Stimulated activated CD8-positive, alpha-beta memory T cell treated with anti-CD3 and anti-CD28 coated beads, Interleukin-7, amount 100 ng/mL, for 1 hour (primary cell): ENCODE data around the gene RAMP1.
A peak's percentile ranks its signal among the peaks of the same experiment; 100 is the strongest.
"Not testable (repeated sequence)": the region's sequence is repeated elsewhere in the genome, so short reads cannot be mapped to it uniquely, and the experiment has no call there.

Source experiments
- DNase-seq, 2 donors: peaks; one replicate each; pipeline ENCODE4 v3.0.0-alpha.2; 2020; ENCODE audit warnings: low read depth in 2 of 2

RAMP1 gene

GRCh38 chr2:237859533-237860272, at the start of gene RAMP1:
RAMP1 (plus strand) TSS chr2:237859623; CDS start chr2:237859676, 53 bp downstream.
- DNase-seq = no peak

DNA sequence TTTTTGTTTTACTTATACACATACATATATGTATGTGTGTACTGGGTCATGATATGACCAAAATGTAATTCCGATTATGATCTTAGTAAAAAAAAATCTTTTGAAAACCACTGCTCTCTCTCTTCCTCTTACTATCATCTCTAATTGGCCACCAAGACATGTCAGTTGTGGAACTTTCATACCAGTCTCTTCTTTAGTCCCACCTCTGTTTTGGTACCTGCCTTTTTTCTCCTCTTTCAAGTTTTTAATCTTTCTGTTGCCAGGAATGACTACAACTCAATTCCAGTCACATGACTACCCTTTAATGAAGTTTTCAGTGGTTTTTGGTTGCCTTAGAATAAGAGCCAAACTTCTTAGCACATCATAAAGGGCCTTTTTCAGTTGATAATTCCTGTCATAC, 43.8 kb upstream of the RAMP1 start:
- DNase-seq = no peak

DNA sequence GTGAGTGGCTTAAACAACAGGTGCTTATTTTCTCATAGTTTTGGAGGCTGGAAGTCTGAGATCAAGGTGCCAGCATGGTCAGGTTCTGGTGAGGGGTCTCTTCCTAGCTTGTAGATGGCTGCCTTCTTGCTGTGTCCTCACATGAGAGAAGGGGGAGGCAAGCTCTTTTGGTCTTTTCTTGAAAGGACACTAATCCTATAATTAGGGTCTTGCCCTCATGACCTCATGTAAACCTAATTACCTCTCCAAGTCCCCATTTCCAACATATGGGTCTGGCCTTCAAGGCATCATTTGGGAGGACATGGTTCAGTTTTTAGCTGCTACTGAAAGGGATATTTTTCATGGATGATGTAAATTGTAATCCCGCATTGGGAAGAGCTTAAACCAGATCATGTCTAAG, 42.9 kb upstream of the RAMP1 start:
- DNase-seq = no peak

- no peak for DNase-seq
Measured at GRCh38 chr2:237818066-237818473, 41.4 kb upstream of the RAMP1 start.

DNA sequence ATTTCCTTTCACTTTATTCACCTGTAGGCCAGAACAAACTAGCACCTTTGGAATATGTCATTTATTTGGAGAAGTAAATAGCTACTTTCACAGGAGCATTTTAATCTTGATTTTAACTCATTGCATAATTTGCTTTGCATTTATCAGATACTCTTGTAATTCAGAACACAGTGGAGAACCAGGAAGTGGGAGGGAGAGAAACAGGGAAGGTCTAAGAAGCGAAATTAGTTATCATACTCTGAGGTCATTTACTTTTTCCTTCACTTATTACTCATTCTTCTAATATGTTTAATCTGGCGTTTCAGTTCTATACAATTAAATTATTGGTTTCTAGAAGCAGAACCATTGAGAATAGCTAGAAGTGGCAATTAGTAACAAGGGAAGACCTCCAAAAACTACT, 40.2 kb upstream of the RAMP1 start:
- no peak for DNase-seq

- DNase-seq = no peak
Measured at GRCh38 chr2:237820421-237820820, 39.0 kb upstream of the RAMP1 start.

DNA sequence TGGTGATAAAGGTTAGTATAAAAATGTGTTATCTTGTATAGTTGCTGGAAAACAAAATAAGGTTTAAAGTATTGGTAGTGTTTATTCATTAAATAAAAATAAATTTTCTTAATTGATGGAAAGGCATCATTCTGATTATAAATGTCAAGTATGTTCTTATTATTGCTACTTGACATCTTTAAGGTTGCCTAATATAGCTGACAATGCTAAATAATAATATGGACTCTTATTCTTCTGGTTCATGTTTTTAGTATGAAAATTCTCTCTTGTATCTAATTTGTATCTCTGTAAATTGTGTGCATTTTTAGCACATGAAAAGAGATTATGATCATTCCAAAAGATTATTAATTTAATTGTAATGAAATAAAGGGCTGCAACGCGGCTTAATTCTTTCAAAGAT, 35.9 kb upstream of the RAMP1 start:
- no peak for DNase-seq

- no peak for DNase-seq
Measured at GRCh38 chr2:237824085-237824484, 35.3 kb upstream of the RAMP1 start.

DNA sequence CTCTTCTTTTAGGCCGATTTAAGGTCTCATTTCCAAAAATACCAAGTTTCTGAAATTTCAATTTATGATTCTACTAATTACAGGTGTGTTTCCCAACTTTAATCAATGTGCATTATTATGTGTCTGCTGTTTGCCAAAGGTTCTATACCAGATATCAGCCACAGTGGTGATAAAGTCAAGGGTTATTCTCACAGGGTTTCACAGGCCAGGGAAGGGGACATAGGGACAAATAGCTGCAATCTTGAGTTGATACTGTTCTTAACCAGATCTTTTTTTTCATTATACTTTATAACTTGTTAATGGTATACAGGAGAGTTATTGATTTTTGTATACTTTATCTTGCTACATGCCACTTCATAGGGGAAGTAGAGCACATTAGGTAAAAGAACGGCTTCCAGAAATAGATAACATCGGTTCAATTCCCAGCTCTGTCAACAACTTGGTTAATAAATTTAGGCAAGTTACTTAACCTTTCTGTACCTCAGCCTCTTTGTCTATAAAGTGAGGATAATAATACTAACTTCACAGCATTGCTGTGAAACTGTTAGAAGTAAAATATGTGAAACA, 31.9 kb upstream of the RAMP1 start:
- no peak for DNase-seq

DNA sequence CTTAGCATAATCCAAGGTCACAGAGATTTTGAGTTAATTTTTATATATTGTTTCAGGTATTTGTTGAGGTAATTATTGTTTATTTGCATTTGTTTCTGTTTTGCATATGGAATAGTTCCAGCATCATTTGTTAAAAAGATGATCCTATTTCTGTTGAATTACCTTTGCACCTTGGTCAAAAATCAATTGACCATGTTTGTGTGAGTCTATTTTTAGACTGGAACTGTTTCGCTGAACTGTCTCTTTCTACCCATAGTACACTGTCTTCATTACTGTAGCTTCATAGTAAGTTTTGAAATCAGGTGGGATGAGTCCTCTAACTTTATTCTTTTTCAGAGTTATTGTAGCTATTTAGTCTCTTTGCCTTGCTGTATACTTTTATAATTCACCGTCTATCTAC, 28.9 kb upstream of the RAMP1 start:
- DNase-seq = no peak

GRCh38 chr2:237833546-237833945, 25.9 kb upstream of the RAMP1 start:
- DNase-seq = no peak

DNA sequence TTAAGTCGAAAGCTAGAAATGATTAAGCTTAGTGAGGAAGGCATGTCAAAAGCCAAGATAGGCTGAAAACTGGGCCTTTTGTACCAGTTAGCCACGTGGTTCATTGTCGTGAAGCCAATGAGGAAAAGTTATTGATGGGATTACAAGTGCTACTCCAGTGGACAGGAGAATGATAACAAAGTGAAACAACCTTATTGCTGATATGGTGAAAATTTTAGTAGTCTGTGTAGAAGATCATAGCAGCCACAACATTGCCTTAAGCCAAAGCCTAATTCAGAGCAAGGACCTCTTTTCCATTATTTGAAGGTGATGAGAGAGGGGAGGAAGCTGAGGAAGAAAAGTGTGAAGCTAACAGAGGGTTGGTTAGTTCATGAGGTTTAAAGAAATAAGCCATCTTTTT, 24.1 kb upstream of the RAMP1 start:
- no peak for DNase-seq

DNA sequence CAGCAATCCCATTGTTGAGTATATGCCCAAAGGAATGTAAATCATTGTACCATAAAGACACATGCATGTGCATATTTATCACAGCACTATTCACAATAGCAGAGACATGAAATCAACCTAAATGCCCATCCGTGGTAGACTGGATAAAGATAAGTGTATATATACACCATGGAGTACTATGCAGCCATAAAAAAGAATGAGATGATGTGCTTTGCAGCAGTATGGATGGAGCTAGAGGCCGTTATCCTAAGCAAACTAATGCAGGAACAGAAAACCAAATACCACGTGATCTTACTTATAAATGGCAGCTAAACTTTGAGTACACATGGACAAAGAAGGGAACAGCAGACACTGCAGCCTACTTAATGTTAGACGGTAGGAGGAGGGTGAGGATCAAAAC, 18.4 kb upstream of the RAMP1 start:
- DNase-seq = no peak

DNA sequence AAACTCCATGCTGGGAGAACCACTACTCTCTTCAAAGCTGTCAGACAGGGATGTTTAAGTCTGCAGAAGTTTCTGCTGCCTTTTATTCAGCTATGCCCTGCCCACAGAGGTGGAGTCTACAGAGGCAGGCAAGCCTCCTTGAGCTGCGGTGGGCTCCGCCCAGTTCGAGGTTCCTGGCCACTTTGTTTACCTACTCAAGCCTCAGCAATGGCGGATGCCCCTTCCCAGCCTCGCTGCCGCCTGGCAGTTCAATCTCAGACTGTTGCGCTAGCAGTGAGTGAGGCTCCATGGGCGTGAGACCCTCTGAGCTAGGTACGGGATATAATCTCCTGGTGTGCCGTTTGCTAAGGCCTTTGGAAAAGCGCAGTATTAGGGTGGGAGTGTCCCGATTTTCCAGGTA, 10.5 kb upstream of the RAMP1 start:
- DNase-seq = not testable (repeated sequence)

GRCh38 chr2:237854295-237854694, 5.1 kb upstream of the RAMP1 start:
- no peak for DNase-seq

GRCh38 chr2:237857791-237858190, 1.6 kb upstream of the RAMP1 start:
- DNase-seq = no peak

DNA sequence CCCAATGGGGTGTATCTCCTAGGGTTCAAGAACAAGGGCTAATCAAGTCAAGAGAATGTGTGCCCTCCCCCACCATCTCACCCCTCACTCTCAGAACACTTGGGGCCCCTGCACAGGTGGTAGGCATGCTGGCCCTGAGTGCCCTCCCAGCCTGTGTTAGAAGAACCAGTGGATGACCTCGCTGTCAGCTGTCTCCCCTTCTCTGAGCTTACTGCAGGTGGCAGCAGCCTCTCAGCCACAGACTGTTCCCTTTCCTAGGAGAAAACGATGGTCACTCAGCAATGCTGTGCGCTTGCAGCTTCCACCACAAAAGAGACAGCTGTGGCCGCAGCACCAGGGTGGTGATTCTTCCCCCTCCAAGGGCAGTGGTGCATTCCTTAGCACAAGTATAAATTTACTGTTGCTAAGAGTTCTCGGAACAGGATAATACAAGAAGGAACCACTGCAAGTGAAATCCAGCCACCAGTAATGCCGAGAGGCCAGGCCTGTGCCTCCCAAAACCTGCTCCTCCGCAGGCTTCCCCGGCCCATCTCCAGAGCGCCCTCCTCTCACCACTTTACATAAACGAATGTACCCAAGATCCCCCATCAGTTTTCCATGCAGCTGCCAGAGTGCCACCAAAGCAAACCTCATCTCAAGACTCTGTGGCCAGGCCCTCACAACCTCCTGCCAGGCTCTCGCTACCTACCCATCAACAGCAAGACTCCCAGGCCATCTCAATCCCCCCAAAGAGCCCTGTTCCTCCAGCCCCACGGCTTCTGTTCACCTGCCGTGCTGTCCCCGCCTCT, 935 bp upstream of the RAMP1 start:
- DNase-seq = peak; percentile 11 to 14

GRCh38 chr2:237859082-237859433, 365 bp upstream of the RAMP1 start:
- no peak for DNase-seq

GRCh38 chr2:237860273-237860935, 981 bp downstream of the RAMP1 start:
- DNase-seq = no peak

DNA sequence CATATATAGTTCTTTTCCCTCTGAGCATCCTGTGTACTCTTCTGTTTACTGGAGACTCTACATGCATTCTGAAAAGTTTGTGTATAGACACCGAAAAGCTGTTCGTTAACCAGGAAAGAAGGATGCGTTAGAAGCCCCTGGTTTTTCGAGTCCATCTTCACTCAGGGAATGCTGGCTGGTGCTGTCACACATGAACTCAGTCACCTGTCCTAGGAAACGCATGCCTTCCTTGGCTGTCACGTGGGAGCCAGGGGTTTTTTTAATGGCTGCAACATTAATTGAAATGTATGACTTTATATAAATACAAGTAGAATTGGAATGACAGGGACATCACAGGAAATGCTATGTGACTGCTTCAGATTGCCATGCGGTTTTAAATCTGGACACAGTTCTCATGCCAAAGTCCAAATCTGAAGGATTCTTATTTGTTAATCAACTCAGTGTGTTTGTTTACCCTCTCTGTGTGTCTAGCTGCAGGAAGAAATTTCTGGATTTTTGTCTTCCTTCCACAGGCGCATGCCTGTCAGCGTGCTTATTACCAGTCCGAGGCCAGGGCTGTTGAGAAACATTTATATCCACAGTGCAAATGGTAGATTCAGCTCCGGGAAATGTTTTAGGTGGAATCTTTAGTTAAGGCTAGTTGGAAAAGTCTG, 2.6 kb downstream of the RAMP1 start:
- DNase-seq = no peak

DNA sequence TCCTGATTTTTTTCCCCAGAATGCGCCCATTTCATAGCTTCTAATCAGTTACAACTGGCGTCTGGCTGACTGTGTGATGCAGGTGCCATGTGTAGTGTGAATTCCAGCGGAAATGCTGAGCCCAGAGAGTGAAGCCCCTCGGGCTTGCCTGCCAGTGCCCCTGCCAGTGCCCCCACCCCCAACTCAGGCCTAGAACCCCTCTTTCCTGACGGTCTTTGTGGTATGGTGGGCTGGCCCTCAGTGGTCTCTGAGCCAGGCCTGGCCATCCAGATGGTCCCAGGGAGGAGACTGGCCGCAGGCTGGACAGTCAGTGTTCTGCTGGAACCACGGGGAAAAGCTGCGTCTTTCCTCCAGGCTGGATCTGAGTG, 3.1 kb downstream of the RAMP1 start:
- no peak for DNase-seq

DNA sequence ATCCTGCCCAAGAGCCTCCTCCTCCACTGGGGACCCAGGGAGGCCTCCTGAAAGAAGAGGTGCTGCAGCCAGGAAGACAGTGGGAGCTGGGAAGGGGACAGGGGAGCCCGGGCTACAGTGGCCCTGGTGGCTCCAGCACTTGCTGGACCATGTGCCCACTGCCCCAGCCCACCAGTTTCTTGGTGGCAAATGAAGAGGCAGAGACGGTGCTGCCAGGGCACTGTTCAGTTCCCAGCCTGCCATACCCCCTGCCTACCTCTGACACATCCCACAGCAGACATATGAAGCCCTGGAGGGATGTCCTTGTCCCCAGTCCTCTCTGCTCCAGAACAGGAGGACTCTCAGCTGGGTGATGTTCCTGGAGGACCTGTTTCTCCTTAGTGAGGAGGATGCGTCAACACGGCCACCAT, 3.7 kb downstream of the RAMP1 start:
- DNase-seq = no peak
